ENCODE measurements around the gene NDUFA6.

Gene NDUFA6

GRCh38 chr22:42041784-42042183, 48.8 kb downstream of the NDUFA6 start:
- TF ChIP-seq ZNF274 (IDR thresholded peaks at IDR 0.05; ENCODE audit: low read depth, low read length): no peak

GRCh38 chr22:42039271-42039670, 51.3 kb downstream of the NDUFA6 start:
- no peak overlapping the region for H3K4me3 ChIP-seq (ENCODE audit: low read length)
- no peak for TF ChIP-seq ZNF274 (IDR thresholded peaks at IDR 0.05; ENCODE audit: low read depth, low read length)

More at GRCh38 chr22:42041784-42042183, 48.8 kb downstream of the NDUFA6 start:
- no peak overlapping the region for H3K4me3 ChIP-seq (ENCODE audit: low read length)

All from GM08714 (cell line).